ENCODE measurements around the gene ADGRG6.

Gene ADGRG6

GRCh38 chr6:142372348-142372747 is 70.5 kb downstream of the ADGRG6 start:
- no peak overlapping the region for H3K4me3 ChIP-seq (ENCODE audit: low read length)
- TF ChIP-seq CTCF (IDR thresholded peaks at IDR 0.05; ENCODE audit: insufficient read depth, low read depth, low read length, missing control alignments): no peak
- peak; percentile 86 for DNase-seq (ENCODE audit: low read depth)

- no peak overlapping the region for H3K4me3 ChIP-seq (ENCODE audit: low read length)
- DNase-seq (ENCODE audit: low read depth): no peak
- TF ChIP-seq CTCF (IDR thresholded peaks at IDR 0.05; ENCODE audit: insufficient read depth, low read depth, low read length, missing control alignments): no peak
Observed at GRCh38 chr6:142373268-142374090, 71.7 kb downstream of the ADGRG6 start.

DNA sequence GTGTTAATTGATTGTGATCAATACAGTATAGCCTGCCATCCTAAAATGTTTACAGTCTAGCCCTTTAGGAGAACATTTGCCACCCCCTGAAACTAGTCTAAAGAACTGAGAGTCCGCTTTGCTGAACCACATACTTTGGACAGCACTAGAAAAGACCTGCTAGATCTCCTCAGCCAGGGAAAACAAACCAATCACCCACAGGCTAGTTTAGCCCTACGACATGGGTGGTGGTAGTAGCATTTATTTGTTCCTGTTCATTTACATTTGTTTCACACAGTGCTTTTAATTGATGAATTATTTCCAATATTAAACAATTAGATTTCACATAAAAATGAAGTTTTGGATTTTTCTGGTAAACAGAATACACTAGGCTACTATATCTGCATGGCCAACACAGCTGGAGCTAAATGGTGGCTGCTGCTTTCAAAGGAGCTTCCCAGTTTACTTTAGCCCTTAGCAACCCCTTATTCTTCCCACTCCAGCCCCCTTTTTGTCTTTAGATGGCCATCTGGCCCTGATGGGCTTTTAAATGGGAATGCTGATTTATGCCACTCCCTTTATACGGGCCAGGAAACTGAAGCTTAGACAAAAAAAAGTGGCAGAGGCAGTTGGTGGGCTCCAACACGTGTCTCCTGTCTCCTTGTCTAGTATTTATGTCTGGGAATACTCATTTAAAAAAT is 72.4 kb downstream of the ADGRG6 start:
- TF ChIP-seq CTCF (IDR thresholded peaks at IDR 0.05; ENCODE audit: insufficient read depth, low read depth, low read length, missing control alignments): no peak
- DNase-seq (ENCODE audit: low read depth): no peak
- no peak overlapping the region for H3K4me3 ChIP-seq (ENCODE audit: low read length)

GRCh38 chr6:142374965-142375733 is 73.3 kb downstream of the ADGRG6 start:
- H3K4me3 ChIP-seq (ENCODE audit: low read length): no peak overlapping the region
- no peak for TF ChIP-seq CTCF (IDR thresholded peaks at IDR 0.05; ENCODE audit: insufficient read depth, low read depth, low read length, missing control alignments)
- peak; percentile 82 for DNase-seq (ENCODE audit: low read depth)

DNA sequence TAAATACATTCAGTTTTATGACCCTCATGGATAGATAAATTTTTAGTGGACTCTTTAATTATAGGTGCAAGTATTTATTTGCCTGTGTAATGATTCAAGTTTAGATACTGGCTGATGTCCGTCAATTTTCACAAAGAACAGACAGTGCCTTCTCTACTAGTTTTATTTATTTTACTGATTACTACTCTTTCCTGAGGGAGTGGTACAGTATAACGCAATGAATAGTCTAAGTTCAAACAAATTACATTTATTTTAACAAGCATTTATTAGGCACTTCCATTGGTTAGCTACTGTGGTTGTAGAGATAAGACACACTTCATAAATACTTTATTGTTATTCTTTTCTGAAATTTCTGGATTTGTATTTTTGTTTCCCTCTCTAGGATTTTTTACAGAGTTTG is 74.3 kb downstream of the ADGRG6 start:
- no peak for TF ChIP-seq CTCF (IDR thresholded peaks at IDR 0.05; ENCODE audit: insufficient read depth, low read depth, low read length, missing control alignments)
- no peak for DNase-seq (ENCODE audit: low read depth)
- no peak overlapping the region for H3K4me3 ChIP-seq (ENCODE audit: low read length)

DNA sequence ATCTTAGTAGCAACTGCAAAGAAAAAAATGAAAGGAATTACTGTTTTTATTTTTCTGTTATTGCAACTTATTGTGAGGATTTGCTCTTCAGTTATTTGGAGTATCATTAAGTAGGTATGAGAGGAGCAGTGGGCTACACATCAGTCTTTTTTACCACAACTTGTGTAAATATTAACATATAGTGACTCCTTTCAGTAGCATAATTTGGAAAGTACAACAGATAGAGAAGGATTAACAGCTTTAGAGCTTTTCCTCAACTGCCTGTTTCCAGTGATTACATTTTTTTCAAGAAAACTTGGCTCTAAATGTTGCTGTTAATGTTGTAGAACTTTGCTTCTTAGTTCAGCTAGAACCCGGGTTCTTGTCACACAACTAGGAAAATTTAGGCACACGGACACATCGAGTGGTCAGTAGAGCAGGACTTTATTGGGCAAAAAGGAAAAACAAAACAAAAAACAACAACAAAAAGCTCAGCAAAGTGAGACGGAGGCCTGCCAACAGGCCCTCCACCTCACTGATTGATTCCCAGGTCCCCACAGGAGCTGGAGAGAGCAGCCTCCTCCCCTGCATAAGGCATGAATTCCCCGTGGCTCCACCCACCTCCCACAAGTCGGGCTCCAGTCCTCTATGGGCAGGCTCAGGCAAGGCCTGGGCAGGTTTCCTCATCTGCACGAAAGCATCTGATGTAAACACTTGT is 75.1 kb downstream of the ADGRG6 start:
- DNase-seq (ENCODE audit: low read depth): peak; percentile 95
- no peak for TF ChIP-seq CTCF (IDR thresholded peaks at IDR 0.05; ENCODE audit: insufficient read depth, low read depth, low read length, missing control alignments)

More for the DNA sequence above, 75.1 kb downstream of the ADGRG6 start:
- no peak overlapping the region for H3K4me3 ChIP-seq (ENCODE audit: low read length)
